Activated B cell treated with CpG ODN at 0.5 μM for 24 hours (primary cell): ENCODE data around the gene DISC1. TPM values are rescaled to one million over a fixed set of nuclear protein-coding genes. Genes with fewer than 3 reads are reported as not detected.
"Not testable (repeated sequence)": the region's sequence is repeated elsewhere in the genome, so short reads cannot be mapped to it uniquely, and the experiment has no call there.

ENCODE experiments used
- ATAC-seq: fragments of 200-7000 bp; cut with Tn5 transposase; one replicate; pipeline ENCODE4 v1.10.0; 2021; ENCODE audit warnings: low read depth, mild to moderate bottlenecking, moderate library complexity
- CTCF ChIA-PET: fragments of 350-600 bp; sonication (Branson Sonifier 250); formaldehyde crosslinking; loops from one replicate; lab custom pipeline; 2021; ENCODE audit warnings: antibody characterized with exemption; lab: Charles Lee
- POLR2A ChIA-PET: fragments of 350-600 bp; sonication (Branson Sonifier 250); formaldehyde crosslinking; loops from one replicate; lab custom pipeline; 2021; ENCODE audit warnings: antibody characterized with exemption; lab: Charles Lee
- DNase-seq: peaks from one replicate; pipeline ENCODE4 v3.0.0; 2022
- H3K27ac Mint-ChIP-seq: one replicate; pipeline ENCODE4 v1.8.0; 2020; ENCODE audit warnings: mixed read lengths
- H3K27me3 Mint-ChIP-seq: one replicate; pipeline ENCODE4 v1.8.0; 2021; ENCODE audit warnings: mixed read lengths
- H3K36me3 Mint-ChIP-seq: one replicate; pipeline ENCODE4 v1.8.0; 2021; ENCODE audit warnings: low read depth, mixed read lengths
- H3K4me1 Mint-ChIP-seq: one replicate; pipeline ENCODE4 v1.8.0; 2021; ENCODE audit warnings: mixed read lengths
- H3K4me3 Mint-ChIP-seq: one replicate; pipeline ENCODE4 v1.8.0; 2020; ENCODE audit warnings: mild to moderate bottlenecking, mixed read lengths
- H3K9me3 Mint-ChIP-seq: one replicate; pipeline ENCODE4 v1.8.0; 2020; ENCODE audit warnings: mixed read lengths
- CTCF ChIP-seq: fragments of 200-600 bp; IDR thresholded peaks from one replicate; pipeline ENCODE4 v1.8.0; 2022; ENCODE audit warnings: antibody characterized with exemption, mild to moderate bottlenecking
- intact Hi-C: fragments of 100-400 bp; cut with micrococcal nuclease; formaldehyde crosslinking; loops from one replicate; pipeline ENCODE4 v1.15.1; 2024
- total RNA-seq: library from RNA; stranded (reverse); gene quantifications from 2 replicates; pipeline ENCODE4 v1.2.3, GENCODE V29; 2022

DISC1 gene
- total RNA-seq, 1 donor from 2014 or later = 2.4 TPM

- no peak overlapping the region for H3K27ac Mint-ChIP-seq
- CTCF ChIA-PET = no interaction called here
- H3K4me3 Mint-ChIP-seq = no peak overlapping the region
- no peak for ATAC-seq
- H3K4me1 Mint-ChIP-seq = no peaks in the 10 kb centered on the region
- POLR2A ChIA-PET = no interaction called here
- H3K36me3 Mint-ChIP-seq = peaks cover 19% of the 10 kb centered on the region
- peaks cover 4% of the 10 kb centered on the region for H3K27me3 Mint-ChIP-seq
- intact Hi-C loops = no loop called here
- H3K9me3 Mint-ChIP-seq = peaks cover 34% of the 10 kb centered on the region
- DNase-seq = no peak
- TF ChIP-seq CTCF = no peak
Observed at GRCh38 chr1:231666220-231666936, 39.8 kb downstream of the DISC1 start.

GRCh38 chr1:231666937-231667608 is 40.5 kb downstream of the DISC1 start:
- DNase-seq (no peak), ATAC-seq (no peak)
- Mint-ChIP-seq H3K27me3 (peaks cover 5% of the 10 kb centered on the region), H3K36me3 (peaks cover 19% of the 10 kb centered on the region), H3K4me1 (no peaks in the 10 kb centered on the region), H3K9me3 (peaks cover 36% of the 10 kb centered on the region), H3K27ac (no peak overlapping the region), H3K4me3 (no peak overlapping the region)
- ChIA-PET POLR2A (no interaction called here), CTCF (no interaction called here)
- intact Hi-C loops = no loop called here
- no peak for TF ChIP-seq CTCF

GRCh38 chr1:231667896-231668506 is 41.4 kb downstream of the DISC1 start:
- ATAC-seq = no peak

GRCh38 chr1:231668826-231669225 is 42.2 kb downstream of the DISC1 start:
- intact Hi-C loops = no loop called here
- H3K4me1 Mint-ChIP-seq = no peaks in the 10 kb centered on the region
- no peak overlapping the region for H3K27ac Mint-ChIP-seq
- DNase-seq = no peak
- H3K4me3 Mint-ChIP-seq = no peak overlapping the region
- ChIA-PET POLR2A (no interaction called here), CTCF (no interaction called here)
- TF ChIP-seq CTCF = no peak
- H3K27me3 Mint-ChIP-seq = peaks cover 1% of the 10 kb centered on the region
- H3K36me3 Mint-ChIP-seq = peaks cover 10% of the 10 kb centered on the region
- no peak for ATAC-seq
- peaks cover 25% of the 10 kb centered on the region for H3K9me3 Mint-ChIP-seq

More at GRCh38 chr1:231667896-231668506, 41.4 kb downstream of the DISC1 start:
- Mint-ChIP-seq H3K27ac (no peak overlapping the region), H3K9me3 (peaks cover 31% of the 10 kb centered on the region), H3K27me3 (peaks cover 5% of the 10 kb centered on the region), H3K4me3 (no peak overlapping the region), H3K4me1 (no peaks in the 10 kb centered on the region), H3K36me3 (peaks cover 14% of the 10 kb centered on the region)
- intact Hi-C loops = no loop called here
- TF ChIP-seq CTCF = no peak
- no peak for DNase-seq
- ChIA-PET CTCF (no interaction called here), POLR2A (interaction anchor here (0.6 kb wide), 1 partner anchor 247 kb away, joined by 3 read pairs; no protein-coding TSS in a partner anchor)

DNA sequence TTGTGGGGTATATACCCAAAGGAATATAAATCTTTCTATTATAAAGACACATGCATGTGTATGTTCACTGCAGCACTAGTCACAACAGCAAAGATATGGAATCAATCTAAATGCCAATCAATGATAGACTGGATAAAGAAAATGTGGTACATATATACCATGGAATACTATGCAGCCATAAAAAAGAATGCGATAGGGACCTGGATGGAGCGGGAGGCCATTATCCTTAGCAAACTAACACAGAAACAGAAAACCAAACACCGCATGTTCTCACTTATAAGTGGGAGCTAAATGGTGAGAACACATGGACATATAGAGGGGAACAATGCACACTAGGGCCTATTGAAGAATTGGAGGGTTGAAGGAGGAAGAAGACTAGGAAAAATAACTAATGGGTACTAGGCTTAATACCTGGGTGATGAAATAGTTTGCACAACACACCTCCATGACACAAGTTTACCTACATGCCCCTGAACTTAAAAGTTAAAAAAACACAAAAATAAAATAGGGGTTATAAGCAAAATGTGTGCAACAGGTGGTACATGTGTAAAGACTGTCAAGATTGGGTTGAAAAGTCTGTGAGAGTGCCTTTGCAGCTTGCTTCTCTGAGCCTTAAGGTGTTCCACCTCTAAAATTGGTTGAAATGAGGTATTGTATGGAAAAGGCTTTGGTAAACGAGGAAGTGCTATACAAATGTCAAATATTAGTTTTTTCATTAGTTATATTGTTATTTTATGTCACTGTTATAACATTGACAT is 43.5 kb downstream of the DISC1 start:
- H3K4me1 Mint-ChIP-seq, intact Hi-C loops, CTCF ChIA-PET, H3K4me3 Mint-ChIP-seq, H3K27me3 Mint-ChIP-seq, H3K27ac Mint-ChIP-seq, DNase-seq, ATAC-seq: not testable (repeated sequence)
- Mint-ChIP-seq H3K9me3 (peaks cover 22% of the 10 kb centered on the region), H3K36me3 (peaks cover 10% of the 10 kb centered on the region)
- POLR2A ChIA-PET = interaction anchor here (0.6 kb wide), 1 partner anchor 90 kb away, joined by 3 read pairs; no protein-coding TSS in a partner anchor
